SIG-M5 treated with dmso at 0.1 percent for 504 hours (cell line): ENCODE data around the gene ECI1.
A peak's percentile ranks its signal among the peaks of the same experiment; 100 is the strongest.
"Not testable (repeated sequence)": the region's sequence is repeated elsewhere in the genome, so short reads cannot be mapped to it uniquely, and the experiment has no call there.

Source experiments
- DNase-seq: peaks from one replicate; lab custom pipeline; 2025; ENCODE audit not compliant: unreplicated experiment; lab: John Stamatoyannopoulos, UW

Gene ECI1

GRCh38 chr16:2212362-2213324, 38.7 kb downstream of the ECI1 start:
- peak; percentile 68 for DNase-seq

GRCh38 chr16:2211923-2212347, 39.5 kb downstream of the ECI1 start:
- no peak for DNase-seq

- DNase-seq = no peak
These were observed 40.7 kb downstream of the ECI1 start, which contains the start of gene BRICD5 for GRCh38 chr16:2210386-2211365. TSS of gene BRICD5 (minus strand) at chr16:2210863. CDS start at chr16:2210833, 30 bp downstream.

GRCh38 chr16:2210009-2210332, 41.4 kb downstream of the ECI1 start:
- no peak for DNase-seq

GRCh38 chr16:2209258-2210008, 42.0 kb downstream of the ECI1 start:
- no peak for DNase-seq

- no peak for DNase-seq
These were observed 42.6 kb downstream of the ECI1 start for GRCh38 chr16:2208772-2209171.

GRCh38 chr16:2208308-2208707, 43.1 kb downstream of the ECI1 start:
- DNase-seq = no peak

GRCh38 chr16:2207872-2208271, 43.5 kb downstream of the ECI1 start:
- no peak for DNase-seq

- peak; percentile 65 for DNase-seq
These were observed 44.5 kb downstream of the ECI1 start for GRCh38 chr16:2206780-2207433.

- no peak for DNase-seq
These were observed 45.0 kb downstream of the ECI1 start for GRCh38 chr16:2206420-2206779.

GRCh38 chr16:2205967-2206313, 45.4 kb downstream of the ECI1 start:
- no peak for DNase-seq

- peak; percentile 72 for DNase-seq
These were observed 46.1 kb downstream of the ECI1 start, which contains the start of gene MLST8 for GRCh38 chr16:2205104-2205966. TSS of gene MLST8 (plus strand) at chr16:2205454. CDS start at chr16:2206086, 632 bp downstream.

- DNase-seq = no peak
These were observed 46.8 kb downstream of the ECI1 start for GRCh38 chr16:2204416-2205103.

GRCh38 chr16:2203119-2203688, 48.2 kb downstream of the ECI1 start:
- not testable (repeated sequence) for DNase-seq

- DNase-seq = no peak
These were observed 51.1 kb downstream of the ECI1 start for GRCh38 chr16:2200313-2200712.

- DNase-seq = no peak
These were observed 51.7 kb downstream of the ECI1 start for GRCh38 chr16:2199621-2200139.

GRCh38 chr16:2199095-2199494, 52.3 kb downstream of the ECI1 start:
- DNase-seq = no peak

- no peak for DNase-seq
These were observed 53.1 kb downstream of the ECI1 start for GRCh38 chr16:2198283-2198682.
